Cerebellar cortex (tissue), 1 donor: ENCODE measurements around the gene KRTAP3-3.

Source experiments
- DNase-seq: peaks from one replicate; pipeline ENCODE4 v3.0.0-alpha.2; 2015; ENCODE audit warnings: low spot score

Gene KRTAP3-3

DNA sequence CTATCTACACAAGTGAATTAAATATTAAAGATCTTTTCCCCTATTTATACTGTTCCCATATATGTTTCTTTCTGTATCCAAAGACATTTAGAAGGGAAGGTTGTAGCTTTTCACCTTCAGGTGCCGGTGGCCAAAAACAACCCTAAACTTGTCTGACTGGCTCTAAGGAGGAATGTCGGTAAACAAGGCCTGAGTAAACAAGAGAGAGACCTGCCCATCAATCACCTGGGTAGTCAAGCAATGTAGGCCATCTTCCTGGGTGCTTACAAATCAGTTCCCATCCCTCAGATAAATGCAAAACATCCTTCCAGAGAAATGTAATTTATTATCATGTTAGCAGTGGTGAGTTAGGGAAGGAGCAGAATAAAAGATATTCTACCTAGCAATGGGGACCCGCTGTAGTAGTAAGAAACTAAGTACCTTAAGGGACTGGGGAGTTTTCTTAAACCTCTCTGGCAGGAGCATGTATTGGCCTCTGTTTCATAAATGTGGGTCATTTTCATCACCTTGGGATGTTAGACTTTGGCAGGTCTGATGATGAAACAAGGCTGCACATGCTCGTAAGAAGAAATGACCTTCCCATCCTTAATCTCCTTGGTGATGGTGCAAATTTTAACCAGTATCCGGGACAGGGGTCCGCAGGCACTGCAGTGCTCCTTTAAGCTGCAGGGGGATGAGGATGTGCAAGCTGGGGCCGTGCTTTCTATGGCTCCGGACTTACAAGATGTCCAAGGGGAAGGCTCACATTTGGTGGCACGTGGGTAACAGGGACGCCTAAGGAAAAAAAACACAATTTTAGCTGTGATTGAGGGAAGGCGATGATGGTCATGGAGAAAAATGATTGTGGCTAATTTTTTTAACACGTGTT lies 35.6 kb downstream of the KRTAP3-3 start:
- no peak for DNase-seq

DNA sequence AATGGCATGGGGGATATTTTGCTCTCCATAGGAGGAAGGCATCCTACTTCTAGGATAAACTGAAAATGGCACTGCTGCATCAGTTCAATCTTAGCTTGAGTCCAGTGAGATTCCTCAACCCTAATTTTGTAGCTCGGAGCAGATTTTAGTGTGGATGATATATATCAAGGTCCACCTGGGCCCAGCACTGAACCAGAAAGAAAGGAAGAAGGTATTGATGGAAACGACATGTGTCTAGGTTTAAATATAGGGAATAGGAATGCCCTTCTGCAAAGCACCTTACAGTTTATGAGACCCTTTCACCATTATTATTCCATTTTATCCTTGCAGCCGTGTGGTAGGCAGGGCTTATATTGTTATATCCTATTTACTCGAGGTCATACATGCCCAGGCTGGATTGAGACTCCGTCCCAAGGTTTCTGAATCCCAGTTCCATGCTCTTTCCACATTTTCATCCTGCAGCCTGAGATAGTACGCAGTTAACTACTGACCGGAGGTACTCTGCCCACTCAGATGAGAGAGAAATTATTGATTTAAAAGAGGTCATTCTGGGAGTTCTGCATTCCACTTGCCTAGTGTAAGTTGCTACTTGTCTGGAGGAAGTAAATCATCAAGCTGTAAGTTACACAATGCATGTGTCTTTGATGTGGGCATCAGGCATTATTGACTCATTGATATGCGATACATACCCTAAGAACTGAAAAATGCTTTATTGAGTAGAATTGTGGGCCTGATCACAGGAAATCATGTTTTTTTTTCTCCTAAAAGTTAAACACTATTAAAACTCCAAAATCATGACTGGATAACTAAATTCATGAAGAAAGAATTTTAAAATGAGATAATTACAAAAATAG lies 37.3 kb downstream of the KRTAP3-3 start:
- no peak for DNase-seq

GRCh38 chr17:40953881-40954280 lies 40.1 kb downstream of the KRTAP3-3 start:
- DNase-seq = no peak

- no peak for DNase-seq
These were observed 41.3 kb downstream of the KRTAP3-3 start for GRCh38 chr17:40952661-40953060.

DNA sequence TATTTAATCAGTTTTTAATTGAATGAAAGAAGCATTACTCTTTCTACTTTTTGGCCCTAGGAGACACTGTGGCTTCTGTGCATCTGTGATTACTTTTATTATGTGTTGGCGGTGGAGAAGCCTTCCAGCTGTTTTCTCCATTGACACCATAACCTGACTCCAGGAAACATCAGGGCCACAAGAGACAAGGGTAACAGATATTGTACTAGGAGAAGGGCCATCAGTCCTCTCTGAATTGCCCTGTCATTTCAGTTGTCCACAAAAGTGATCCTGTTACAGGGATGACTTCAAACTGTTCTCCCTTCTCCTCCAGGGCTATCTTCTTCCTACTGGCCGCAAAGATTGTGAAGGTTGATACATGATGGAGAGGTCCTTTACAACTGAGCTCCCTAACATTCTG lies 41.8 kb downstream of the KRTAP3-3 start:
- DNase-seq = no peak

DNA sequence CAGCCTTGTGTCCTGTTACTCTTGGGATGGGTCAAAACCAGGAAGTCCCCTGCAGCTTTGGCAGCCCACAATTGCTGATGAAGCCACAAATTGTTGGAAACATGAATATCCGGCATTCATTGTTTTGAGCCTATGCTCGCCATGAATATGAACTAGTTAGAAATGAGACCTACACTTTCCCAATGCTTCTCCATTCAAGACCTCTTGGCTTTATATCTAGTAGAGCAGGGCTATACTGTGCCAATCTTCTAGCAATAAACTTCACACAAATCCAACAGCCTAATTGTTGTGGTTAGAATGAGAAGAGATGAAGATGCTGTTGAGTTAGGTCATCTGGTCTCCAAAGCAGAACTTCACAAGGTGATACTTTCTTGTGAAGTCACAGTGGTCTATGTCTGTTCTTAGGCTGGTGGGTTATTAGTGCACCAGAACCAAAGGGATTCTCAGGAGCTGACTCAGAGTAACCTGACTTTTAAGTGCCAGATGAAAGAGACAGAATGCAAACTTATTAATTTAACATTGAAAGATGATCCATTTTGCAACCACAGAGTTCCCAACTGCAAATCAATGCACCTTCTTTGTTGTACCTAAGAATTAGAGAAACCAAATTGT lies 42.8 kb downstream of the KRTAP3-3 start:
- DNase-seq = no peak

DNA sequence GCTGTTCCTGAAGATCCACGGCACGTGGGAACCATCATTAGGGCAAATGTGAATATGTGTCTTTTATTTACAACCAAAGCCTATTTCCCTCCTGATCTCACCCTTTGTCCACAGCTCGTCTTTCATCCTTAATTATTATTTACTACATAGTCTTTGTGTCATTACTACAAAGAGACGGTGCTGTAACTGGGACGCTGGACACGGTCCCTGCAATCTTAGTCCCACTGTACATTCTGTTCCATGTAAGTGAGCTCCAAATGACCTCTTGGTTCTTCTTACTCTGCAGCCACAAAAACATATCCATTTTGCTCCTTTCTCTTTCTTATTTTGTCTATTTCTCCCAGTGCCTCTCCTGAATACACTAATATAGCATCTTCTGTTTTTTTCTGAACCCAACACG lies 43.8 kb downstream of the KRTAP3-3 start:
- DNase-seq = no peak

DNA sequence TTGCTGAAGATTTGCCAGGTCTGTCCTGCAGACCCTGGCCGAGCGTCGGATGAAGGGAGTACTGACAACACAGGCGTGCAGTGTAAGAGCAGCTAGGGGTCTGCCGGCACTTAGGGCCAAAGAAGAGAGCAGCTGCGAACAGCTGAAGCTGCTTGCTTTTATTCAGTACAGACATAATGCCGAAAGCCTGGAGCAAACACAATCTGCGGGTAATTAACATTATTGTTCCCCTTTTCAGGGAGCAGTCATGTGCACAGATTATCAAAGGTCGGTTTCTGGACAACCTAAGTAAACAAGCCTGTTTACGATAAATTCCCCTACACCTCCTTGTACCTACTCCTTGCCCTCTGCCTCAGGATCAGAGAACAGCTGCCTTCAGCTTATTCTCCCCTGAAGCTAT lies 44.5 kb downstream of the KRTAP3-3 start:
- DNase-seq = no peak

DNA sequence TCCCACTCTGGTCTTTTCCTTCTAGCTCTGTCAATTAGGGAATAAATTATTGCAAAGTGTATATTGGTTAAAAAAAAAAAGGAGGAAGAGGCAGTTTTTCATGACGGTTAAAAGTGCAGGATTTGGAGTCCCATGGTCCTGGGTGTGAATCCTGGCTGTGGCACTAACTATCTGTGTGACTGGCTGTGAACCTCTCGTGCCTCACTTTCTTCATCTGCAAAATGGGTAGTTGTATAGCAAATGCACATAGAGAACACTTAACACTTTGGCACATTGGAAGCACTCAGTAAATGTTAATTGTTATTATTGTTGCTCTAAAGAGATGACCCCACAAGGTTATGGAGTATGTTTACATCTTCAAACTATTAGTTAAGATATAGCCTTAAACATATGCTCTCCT lies 46.0 kb downstream of the KRTAP3-3 start:
- no peak for DNase-seq

GRCh38 chr17:40945414-40945813 lies 48.5 kb downstream of the KRTAP3-3 start:
- no peak for DNase-seq

- DNase-seq = no peak
These were observed 49.4 kb downstream of the KRTAP3-3 start for GRCh38 chr17:40944531-40944930.
